ENCODE data around the gene DEFB132.

Gene DEFB132

DNA sequence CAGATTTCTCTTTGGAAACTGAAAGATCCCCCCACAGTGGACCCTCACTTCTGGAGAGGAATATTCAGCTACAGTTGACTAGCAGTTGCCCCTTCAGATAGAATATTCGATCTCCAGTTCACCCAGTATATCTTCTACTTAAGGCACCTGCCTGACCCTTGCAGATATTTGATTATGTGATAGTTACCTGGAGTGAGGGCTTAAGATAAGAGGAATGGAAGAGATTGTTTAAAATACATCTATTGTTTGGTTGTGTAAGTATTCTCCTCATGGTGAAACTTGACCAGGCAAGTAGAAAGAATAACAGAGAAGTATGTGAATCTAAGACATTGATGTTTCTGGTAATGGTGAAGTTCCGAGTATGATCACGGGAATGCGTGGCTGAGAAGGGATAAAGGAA is 38.3 kb downstream of the DEFB132 start:
- in situ Hi-C loops (cut with HindIII; ENCODE audit: low sequenced_read_pairs) = no loop called here

DNA sequence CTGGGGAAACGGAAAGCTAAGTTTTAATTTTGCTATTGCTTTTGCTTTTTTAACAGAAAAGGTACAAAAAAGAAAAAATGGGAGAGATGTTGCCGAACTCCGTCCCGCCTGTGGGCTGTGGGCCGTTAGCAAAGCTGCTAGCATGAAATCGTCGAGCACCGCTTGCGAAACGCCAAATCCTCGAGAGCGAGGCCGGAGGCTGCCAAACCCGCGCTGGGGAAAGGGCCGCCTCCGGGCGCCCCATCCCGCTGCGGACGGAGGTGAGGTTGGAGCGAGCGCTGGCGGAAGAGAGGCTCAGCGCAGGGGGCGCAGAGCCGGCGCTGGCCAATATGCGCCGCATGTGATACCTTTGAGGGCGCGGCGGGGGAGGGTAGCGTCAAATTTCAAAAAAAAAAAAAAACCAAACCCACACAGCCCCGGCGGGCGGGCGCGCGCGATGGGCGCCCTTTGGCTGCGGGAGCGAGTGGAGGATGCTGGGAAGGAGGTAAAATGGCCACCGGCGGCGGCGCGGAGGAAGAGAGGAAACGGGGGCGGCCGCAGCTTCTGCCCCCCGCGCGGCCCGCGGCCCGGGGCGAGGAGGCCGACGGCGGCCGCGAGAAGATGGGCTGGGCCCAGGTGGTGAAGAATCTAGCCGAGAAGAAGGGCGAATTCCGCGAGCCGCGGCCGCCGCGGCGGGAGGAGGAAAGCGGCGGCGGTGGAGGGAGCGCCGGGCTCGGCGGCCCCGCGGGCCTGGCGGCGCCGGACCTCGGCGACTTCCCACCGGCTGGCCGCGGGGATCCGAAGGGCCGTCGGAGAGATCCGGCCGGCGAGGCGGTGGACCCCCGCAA is 39.8 kb downstream of the DEFB132 start, which contains the start of gene ZCCHC3:
ZCCHC3 (plus strand) TSS at position 473 of the 827 bp plus-strand sequence; CDS start at position 490, 17 bp downstream.
- in situ Hi-C loops (cut with HindIII; ENCODE audit: low sequenced_read_pairs) = no loop called here

DNA sequence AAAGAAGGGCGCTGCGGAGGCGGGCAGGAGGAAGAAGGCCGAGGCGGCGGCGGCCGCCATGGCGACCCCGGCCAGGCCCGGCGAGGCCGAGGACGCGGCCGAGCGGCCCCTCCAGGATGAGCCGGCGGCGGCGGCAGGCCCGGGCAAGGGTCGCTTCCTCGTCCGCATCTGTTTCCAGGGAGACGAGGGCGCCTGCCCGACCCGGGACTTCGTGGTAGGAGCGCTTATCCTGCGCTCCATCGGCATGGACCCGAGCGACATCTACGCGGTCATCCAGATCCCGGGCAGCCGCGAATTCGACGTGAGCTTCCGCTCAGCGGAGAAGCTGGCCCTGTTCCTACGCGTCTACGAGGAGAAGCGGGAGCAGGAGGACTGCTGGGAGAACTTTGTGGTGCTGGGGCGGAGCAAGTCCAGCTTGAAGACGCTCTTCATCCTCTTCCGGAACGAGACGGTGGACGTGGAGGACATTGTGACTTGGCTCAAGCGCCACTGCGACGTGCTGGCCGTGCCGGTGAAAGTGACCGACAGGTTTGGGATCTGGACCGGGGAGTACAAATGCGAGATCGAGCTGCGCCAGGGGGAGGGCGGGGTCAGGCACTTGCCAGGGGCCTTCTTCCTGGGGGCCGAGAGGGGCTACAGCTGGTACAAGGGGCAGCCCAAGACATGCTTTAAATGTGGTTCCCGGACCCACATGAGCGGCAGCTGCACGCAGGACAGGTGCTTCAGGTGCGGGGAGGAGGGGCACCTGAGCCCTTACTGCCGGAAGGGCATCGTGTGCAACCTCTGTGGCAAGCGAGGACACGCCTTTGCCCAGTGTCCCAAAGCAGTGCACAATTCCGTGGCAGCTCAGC is 40.6 kb downstream of the DEFB132 start:
- in situ Hi-C loops (cut with HindIII; ENCODE audit: low sequenced_read_pairs) = no loop called here

DNA sequence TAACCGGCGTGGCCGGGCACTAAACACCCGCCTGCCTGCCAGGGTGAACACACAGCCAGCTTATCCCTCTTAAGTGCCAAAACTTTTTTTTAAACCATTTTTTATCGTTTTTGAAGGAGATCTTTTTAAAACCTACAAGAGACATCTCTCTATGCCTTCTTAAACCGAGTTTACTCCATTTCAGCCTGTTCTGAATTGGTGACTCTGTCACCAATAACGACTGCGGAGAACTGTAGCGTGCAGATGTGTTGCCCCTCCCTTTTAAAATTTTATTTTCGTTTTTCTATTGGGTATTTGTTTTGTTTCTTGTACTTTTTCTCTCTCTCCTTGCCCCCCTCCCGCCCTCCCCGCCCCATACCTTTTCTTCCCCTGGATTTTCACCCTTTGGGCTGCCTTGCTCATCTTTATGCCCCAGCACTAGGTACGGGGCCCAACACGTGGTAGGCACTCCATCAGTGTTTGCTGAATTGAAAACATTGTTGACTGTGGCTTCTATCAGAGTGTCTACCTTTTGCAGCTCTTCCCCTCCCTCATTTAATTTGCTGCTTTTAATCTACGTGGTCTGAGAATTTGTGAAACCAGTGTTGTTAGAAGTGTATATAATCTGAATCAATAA is 41.4 kb downstream of the DEFB132 start:
- in situ Hi-C loops (cut with HindIII; ENCODE audit: low sequenced_read_pairs) = no loop called here

DNA sequence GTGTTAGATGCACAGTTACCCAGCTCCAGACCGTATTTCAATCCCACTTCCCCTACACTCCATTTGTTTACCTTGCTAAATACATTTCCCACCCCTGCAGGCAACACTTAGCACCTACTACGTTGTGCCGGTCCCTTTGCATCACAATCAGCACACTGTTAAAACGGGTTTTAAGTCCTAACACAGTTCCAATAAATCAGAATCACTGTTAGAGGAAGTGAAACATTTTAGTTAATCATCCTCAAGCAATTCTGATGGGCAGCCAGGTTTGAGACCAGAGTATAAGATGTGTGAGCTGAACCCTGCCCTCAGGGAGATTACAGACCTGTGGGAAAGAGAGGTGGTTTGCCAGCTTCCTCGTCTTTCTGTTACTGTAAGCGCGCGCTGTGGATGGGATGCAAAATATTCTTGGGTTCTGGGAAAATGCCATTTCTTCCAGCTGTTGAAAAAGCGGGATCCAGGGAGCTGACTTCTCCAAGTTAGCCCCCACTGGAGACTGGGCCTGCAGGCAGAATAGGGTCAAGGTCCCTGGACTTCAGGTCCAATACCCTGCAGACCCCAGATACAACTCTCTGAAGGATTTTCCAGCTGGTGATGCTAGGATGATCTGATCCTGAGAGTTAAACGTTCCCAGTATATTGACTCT is 42.9 kb downstream of the DEFB132 start:
- in situ Hi-C loops (cut with HindIII; ENCODE audit: low sequenced_read_pairs) = no loop called here

DNA sequence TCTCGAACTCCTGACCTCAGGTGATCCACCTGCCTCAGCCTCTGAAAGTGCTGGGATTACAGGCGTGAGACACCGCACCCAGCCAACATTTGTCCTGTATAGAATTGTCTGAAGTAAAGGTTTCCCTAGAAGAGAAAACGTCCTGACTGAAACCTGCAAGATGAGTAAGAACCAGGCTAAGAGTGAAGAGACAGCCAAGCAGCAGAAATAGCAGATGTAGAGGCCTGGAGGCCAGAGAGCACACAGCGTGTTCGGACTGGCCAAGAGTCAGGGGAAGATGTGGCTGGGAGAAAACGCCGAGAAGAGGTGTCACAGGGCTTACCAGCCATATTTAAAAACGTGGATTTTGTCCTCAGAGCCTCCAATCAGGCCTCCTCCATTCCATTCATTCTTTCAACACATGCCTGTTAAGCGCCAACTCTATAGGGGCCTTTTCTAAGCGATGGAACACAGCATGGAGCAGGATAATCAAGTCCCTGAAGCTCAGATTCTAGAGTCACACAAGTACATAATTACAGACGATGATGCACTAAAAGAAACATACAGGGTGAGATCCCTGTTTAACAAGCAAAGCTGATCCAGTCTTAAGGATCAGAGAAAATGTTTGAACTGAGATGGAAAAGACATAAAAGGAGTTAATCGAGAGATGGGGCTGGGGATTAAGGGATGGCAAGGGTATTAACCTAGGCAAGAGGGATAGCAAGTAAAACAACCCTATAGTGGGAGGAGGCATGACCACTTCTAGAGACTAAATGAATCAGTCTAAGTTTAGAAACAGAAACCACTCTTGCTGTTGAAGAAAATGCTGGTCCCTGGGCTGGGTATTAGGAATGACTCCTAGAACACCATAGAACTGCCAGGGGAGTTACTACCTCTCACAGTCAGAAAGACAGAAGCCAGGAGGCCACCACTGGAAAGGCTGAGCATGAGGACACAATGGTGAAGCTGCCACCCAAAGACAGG is 44.6 kb downstream of the DEFB132 start:
- in situ Hi-C loops (cut with HindIII; ENCODE audit: low sequenced_read_pairs) = no loop called here

DNA sequence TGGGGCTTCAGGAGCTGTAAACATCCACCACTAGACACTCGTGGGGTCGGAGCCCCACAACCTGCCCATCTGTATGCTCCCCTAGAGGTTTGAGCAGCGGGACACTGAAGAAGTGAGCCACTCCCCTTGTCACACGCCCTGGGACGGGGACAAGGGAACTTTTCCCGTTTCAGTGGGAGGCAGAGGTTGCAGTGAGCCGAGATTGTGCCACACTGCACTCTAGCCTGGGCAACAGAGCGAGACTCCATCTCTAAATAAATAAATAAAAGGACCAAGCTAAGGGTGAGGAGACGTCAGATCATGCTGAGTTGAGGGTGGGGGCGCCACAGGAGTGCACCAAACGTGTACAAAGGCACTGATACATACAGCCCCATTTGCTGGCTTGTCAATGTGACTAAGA is 48.2 kb downstream of the DEFB132 start:
- in situ Hi-C loops (cut with HindIII; ENCODE audit: low sequenced_read_pairs) = no loop called here

DNA sequence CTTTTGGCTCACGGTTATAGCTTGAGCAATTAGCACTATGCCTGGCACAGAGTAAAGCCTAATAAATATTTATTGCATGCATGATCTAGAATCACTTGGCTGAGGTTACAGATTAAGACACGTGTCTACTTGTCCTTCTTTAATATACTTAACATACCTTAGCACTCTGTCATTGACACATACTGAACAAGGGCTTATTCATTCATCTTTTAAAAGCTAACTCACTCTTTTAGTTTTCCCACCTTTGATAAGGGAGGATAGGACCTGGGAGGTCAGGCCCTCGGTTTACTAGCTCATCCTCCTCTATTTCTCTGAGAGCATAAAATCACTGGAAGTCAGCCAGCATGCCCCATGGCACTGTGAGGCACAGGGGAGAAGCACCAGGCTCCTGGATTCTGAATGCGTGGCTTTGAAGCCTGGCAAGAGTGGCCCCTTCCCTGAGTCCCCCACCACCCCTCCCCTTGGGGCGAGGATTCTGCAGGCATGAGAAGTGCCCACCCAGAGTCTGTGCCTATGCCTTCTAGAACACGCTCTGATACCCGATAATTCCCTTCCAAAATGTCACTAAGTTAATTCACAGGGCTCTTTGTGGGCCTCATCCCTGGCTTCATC is 51.0 kb downstream of the DEFB132 start:
- in situ Hi-C loops (cut with HindIII; ENCODE audit: low sequenced_read_pairs) = no loop called here

DNA sequence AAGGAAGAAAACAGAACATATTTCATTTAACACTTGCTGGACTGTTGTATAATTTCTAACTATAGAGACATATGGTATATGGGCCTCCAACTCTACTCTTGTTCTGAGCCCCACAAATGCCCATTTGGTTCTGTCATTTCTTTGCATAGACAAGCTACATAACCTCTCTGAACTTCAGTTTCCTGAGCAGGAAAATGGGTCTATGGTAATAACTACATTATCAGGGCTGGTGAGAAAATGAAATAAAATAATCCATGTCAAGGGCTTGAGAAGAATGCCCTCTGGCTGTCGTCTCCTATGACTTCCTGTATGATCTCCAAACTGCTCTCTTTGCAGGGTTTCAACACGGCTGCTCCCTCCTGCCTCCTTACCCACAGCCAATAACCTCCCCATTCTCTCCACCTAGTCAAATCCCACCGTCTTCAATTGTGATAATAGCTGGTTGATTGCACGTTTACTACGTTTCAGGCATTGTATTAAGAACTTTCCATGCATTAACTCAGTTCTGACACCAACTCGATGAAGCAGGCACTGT is 51.8 kb downstream of the DEFB132 start:
- in situ Hi-C loops (cut with HindIII; ENCODE audit: low sequenced_read_pairs) = no loop called here

DNA sequence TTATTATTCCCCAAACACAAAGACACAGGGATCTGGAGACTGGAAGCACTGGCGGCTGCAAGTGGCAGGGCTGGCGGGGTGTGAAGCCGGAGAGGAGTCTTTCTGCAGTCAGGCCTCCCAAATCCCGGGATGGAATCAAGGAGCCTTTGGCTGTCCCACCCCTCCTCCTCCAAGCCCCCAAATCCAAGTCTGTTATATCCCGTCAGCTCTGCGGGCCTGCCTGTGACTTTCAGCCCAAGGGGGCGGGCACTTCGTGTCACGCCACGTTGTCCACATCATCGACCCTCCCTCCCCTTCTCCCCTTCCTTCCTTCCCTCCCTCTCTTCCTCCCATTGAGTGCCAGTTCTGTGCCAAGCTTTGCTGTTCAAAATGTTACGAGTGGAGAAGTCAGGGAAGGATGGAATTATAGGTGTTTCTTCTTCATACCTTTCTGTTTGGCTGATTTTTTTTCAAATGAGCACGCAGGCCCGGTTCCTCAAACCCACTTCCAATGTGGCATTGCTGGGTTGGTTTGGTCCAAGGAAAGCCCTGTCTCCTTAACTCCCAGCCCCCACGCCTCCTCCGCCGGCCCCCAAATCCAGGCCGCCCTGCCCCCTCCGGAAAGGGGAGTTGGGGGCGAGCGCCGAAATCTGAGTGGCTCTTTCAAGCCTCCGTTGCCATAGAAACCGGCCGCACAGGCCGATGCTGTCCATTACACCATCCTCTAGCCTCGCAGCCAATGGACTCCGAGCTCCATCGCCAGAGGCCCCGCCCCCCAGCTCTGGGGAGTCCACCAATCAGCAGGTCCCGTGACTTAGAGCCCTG is 52.5 kb downstream of the DEFB132 start:
- in situ Hi-C loops (cut with HindIII; ENCODE audit: low sequenced_read_pairs) = no loop called here

DNA sequence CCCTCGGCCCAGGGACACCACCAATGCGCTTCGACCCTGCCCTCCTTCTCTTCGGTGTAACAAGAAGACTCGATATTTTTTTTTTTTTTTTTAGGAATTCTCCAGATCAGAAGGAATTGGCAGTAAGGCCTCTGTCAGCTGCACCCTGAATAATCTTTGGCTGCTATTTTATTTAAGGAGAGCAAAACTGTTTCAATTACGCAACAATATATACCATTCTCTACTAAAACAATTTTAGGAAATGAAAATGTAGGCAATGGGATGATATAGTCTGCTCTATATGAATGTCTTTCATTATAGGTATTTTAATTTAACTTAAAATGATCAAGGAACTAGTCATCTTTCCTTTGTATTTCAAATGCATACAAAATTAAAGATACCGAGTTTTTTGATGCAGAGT is 53.1 kb downstream of the DEFB132 start:
- in situ Hi-C loops (cut with HindIII; ENCODE audit: low sequenced_read_pairs) = no loop called here

Measured in DLD1 (cell line).